Activated T-helper 1 cell treated with anti-CD3 and anti-CD28 coated beads, Interleukin-2, amount 50 U/mL, for 16 hours (primary cell): ENCODE data around the gene NXT1.
"Not testable (repeated sequence)": the region's sequence is repeated elsewhere in the genome, so short reads cannot be mapped to it uniquely, and the experiment has no call there.

Source experiments
- DNase-seq, 2 donors: peaks; one replicate each; pipeline ENCODE4 v3.0.0-alpha.2; 2020; ENCODE audit warnings: low read depth in 1 of 2, low spot score in 1 of 2

NXT1 gene

GRCh38 chr20:23327617-23328333 is 22.8 kb upstream of the NXT1 start:
- no peak for DNase-seq

DNA sequence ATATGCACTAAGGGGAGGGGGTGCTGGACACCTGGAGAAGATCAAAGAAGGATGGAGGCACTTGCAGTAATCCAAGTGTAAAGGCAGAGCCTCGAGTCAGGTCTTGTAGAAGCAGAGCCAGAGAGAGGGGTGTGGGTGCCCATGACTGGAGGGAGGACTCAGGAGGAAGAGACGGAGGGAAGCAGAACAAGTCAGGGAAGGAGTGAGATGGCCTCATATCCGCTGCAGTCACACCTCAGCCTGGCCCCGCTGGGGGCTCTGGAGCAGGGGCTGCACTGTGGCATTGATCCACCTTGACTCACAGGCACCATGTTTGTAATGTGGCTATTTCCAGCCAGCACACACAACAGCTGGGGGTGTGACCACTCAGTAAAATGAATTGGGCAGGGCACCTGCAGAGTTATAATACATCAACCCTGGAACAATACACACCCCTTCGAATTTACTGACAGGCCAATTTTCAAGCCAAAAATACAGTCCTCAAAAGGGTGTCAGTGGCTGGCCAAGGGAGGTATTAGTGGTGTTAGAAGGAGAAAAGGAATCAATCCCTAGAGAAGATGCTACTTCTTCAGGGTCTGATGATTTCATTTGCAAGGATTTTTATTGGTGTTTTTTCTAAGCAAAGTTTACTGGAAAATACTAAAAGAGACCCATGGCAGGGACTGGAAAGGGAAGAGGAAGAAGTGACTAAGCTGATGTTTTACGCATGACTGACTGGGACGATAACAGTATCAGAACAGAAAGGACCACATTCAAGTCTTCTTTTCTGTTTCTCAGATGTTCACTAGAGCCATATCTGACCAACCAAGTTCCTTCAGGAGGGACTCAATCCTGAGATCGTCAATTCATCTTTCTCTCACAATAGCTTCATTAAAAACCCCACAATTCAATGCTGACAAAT is 18.9 kb upstream of the NXT1 start:
- DNase-seq, result no peak

GRCh38 chr20:23332467-23332866 is 18.1 kb upstream of the NXT1 start:
- no peak for DNase-seq

- no peak for DNase-seq
Observed at GRCh38 chr20:23334111-23334510, 16.5 kb upstream of the NXT1 start.

DNA sequence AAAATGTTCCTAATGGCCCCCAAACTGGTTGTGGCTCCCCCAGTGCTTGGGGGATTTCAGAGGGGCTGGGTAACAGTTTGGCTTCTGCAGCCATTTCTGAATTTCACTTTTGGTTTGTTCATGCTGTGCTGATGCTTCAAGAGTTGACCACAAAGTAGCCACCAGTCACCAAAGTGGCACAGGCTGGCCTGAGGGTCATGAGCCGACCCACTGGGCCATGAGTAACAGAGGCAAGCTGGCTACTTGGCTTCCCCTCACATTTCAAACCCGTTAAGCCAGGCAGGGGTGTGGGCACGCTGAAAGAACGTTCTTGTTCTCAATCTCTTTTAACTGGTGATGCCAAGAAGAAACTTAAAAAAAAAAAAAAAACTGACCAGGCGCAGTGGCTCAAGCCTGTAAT is 15.1 kb upstream of the NXT1 start:
- no peak for DNase-seq

DNA sequence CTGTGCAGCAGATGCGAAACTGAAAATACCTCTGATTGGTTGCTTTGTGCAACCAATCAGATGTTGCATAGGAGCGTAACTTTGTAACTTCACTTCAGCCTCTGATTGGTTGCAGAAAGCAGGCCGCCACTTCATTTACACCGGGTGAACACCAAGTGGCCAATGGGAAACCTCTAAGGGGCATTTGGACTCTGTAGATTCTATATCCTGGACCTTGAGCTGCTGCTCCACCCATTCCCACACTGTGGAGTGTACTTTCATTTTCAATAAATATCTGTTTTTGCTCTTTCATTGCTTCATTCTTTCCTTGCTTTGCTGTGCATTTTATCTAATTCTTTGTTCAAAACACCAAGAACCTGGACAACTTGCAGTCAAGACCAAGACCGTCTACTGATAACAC is 14.1 kb upstream of the NXT1 start:
- DNase-seq, result no peak

- DNase-seq, result no peak
Observed at GRCh38 chr20:23337312-23337711, 13.3 kb upstream of the NXT1 start.

GRCh38 chr20:23339986-23340385 is 10.6 kb upstream of the NXT1 start:
- DNase-seq, result no peak

GRCh38 chr20:23340524-23340923 is 10.1 kb upstream of the NXT1 start:
- no peak for DNase-seq

GRCh38 chr20:23341073-23341472 is 9.5 kb upstream of the NXT1 start:
- DNase-seq, result no peak

DNA sequence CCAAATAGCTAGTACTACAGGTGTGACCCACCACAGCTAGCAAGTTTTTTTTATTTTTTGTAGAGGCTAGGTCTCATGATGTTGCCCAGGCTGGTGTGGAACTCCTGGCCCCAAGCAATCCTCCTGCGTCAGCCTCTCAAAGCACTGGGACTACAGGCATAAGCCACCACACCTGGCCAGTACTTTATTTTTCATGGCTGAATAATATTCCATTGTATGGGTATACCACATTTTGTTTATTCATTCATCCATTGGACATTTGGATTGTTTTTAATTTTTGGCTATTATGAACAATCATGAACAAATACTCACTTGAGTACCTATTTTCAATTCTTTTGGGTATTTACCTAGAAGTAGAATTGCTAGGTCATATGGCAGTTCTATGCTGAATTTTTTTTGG is 7.0 kb upstream of the NXT1 start:
- no peak for DNase-seq

DNA sequence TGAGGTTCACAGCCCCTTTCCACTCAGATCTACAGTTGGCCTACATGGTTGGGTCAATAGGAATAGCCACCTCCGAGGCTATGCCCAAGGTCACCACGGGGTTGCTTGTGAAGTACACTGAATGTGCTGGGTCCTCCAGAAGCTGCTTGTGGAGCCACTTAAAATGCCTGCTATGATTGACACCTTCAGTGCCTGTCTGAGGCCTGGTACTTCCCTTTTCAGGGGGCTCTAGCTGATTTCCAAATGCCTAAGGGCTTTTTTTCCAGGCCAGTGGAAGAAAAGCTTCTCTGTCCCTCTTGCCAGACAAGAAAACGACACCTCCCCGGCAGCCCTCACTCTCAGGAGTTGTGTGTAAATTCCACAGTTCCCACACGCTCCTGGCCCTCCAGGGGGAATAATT is 6.3 kb upstream of the NXT1 start:
- no peak for DNase-seq

- DNase-seq, result no peak
Observed at GRCh38 chr20:23346002-23346401, 4.6 kb upstream of the NXT1 start.

- no peak for DNase-seq
Observed at GRCh38 chr20:23347791-23348190, 2.8 kb upstream of the NXT1 start.

GRCh38 chr20:23348510-23348909 is 2.1 kb upstream of the NXT1 start:
- not testable (repeated sequence) for DNase-seq

DNA sequence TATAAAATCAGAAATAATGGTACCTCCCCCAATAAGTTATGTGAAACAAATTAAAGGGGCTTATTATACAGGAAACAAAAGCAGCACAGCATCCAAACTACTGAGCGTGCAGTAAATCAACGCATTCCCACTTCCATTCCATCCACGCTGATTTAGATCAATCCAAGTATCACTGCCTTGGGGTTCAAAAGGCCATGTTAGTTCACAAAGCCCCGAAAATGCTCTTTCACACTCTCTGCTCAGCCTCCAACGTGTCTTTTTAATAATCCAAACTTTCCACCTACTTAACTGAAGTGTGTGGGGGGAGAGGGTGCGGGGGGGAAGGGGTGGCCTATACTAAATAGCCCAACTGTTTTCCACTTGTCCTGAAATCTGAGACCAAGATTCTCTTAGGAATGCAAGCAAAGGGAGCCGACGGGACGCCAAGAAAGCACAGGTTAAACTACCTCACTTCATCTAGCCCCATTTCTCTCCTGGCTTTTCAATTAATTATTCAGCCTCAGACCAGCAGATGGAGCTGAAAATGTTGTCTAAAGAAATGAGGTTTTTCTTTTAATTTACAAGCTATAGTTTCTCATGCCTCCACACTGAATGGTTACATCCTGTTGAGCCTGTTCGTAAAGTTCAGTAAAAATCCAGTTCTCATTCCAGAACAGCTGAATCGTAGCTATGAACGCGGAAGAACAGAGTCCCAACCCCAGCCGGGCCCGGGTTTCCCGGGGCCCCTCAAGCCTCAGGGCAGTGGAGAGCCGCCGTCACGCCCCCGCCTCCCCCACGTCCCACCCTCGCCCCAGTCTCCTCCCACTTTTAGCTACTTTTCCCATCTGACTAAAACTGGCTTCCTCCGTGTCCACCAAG is 1.0 kb upstream of the NXT1 start:
- DNase-seq, result peak; percentile 46 to 57

- DNase-seq, result peak; percentile 15 to 38
Observed at GRCh38 chr20:23350904-23351838, 580 bp downstream of the NXT1 start.

- DNase-seq, result no peak
Observed at GRCh38 chr20:23356203-23356602, 5.6 kb downstream of the NXT1 start.

DNA sequence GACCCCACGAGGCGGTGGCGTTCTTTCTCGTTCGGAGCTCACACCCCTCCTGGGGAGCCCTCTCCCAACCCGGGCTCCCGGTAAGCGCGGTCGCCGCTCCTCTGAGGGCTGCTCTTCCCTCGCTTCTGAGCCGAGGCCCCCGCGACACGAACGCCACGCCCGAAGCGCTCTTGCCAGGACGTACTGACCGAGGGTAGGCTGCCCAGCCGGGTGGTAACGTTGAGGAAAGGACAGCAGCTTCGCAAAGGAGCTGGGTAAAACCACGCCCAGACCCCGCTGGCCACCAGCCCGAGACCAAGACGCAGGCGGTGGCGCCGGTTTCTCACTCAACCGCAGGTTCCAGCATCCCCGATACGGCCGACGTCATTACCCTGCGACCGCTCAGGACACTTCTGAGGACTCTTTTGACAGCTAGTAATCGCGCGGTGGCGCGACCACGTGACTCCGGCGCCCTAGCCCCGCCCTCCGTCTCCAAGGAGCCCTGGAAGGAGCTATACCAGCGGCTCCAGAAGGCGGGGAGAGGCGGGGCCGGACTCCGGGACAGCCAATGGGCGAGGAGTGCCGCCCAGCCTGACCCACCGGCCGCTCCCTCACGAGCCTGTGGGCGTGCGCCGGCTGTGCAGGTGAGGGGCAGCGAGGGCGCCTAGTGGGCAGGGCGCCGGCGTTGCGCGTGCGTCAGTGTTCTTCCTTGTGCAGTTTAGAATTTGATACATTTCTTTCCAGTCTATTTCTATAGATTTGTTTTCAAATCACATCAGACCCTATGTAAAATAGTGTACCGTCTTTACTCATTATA is 7.4 kb downstream of the NXT1 start:
- DNase-seq, result peak; percentile 99 to 100

- DNase-seq, result no peak
Observed at GRCh38 chr20:23358563-23358906, 7.9 kb downstream of the NXT1 start.
